GM19240 (cell line): ENCODE data around the gene PKP2.

ENCODE experiments used
- DNase-seq: peaks from one replicate; pipeline ENCODE4 v3.0.0; 2011; ENCODE audit warnings: low spot score; ENCODE audit not compliant: insufficient read length

Gene PKP2

DNA sequence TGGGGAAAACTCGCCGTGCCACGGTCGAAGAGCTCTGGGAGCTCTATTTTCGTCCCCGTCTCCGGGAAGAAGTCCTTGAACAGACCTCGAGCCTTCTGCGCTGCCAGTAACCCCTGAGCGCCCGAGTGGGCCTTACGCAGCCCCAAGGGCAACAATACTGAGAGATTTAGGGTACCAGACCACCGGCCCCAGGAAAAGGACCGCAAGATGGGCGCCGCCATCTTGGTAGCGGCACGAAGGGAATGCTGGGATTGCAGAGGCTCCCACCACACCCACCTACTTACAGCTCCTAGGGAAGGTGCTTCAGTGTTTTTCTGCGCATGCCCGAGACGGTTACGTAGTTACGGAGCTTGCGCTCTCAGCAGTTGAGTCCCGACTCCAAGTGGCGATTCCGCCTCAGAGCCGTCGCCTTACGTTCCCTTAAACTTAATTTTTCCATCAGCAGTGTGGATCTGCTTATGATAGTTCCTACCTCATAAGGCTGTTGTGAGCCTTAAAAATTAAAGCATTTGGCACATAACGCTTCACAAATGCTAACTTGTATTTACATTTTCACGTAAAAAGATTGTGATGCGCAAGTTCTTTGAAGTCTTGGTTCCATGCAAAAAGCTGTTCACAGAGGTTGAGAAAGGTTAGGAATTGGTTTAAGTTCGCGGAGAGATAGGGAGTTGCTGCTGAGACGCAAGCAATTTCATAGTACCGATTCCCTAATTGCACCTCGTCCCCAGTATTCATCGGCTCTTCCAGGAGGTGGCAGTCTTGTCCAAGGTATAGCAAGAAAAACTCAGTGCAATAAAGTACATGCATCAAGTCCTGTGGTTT lies 140.7 kb downstream of the PKP2 start, which contains the start of gene YARS2:
Gene YARS2 (minus strand): TSS at position 244 of the 822 bp plus-strand sequence. CDS start 23 bp downstream, at position 221.
- DNase-seq: peak; percentile 26

DNA sequence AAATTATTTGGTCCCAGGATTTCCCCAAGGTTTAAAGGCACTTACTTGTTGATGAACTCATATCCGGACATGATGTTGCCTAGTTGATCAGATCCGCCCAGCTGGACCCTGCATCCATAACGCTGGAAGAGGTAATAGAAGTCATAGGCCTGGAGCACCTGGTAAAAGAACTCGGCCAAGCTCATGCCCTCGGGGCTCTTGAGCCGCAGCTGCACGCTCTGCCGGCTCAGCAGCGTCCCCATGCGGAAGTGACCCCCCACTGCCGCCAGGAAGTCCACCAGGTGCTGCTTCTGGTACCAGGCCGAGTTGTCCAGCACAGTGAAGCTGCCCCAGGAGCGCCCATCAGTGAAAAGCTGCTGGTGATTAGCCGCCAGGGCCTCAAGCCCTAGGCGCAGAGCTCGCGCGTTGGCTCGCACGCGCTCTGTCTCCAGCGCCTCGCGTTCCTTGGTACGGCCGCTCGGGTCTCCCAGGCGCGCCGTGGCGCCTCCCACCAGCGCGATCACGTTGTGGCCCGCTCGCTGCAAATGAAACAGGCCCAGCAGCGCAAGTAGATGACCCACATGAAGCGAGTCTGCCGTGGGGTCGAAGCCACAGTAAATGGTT lies 141.4 kb downstream of the PKP2 start:
- no peak for DNase-seq

DNA sequence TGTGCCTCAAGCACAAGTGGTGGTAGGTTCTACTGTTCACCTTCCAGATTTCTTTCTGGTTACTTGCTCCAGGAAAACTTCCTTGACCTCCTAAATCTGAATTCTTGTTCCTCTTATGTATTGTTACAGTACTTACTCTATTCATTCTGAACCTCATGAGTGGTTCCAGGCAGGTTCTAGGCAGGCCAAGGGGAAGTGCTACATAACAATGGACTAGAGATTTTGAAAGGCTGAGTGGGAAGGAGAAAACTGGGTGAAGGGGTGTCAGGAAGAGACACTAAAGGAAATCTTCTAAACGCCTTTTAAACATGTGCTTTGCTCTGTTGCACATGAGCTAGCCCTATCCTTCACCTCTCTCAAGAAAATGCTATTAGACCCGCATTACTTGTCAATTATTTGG lies 142.5 kb downstream of the PKP2 start:
- no peak for DNase-seq

DNA sequence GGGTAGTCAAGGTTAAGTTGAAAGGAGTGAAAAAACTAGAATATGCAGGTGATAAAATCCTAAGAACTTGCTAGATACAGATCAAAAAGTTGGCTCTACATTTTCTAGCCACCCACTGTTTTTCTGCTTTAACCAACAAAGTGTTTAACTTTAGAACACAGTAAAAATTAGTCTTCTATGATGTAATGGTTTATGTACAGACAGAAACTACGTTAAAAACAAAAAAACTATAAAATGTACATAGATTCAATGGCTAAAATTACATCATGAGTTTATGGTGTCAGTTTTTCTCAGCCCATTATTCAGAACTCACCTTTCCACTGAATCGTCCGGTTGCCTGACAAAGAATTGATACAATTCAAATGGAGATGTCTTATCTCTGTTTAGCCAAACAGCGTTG lies 143.0 kb downstream of the PKP2 start:
- no peak for DNase-seq

DNA sequence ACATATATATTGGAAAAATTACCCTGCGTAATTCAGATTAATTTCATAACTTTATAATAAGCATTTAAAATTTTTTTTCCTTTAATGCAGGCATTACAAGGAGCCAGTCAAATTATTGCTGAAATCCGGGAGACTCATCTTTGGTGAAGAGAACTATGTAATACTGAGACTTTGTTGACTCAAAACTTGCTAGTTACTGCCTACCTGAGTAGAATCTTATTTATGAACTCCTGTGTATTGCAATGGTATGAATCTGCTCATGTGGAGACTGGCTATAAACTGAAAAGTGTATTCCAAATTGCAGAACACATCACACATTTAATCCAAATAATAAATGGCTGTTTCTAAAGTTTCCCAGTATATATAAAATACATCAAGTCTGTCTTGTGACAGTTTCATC lies 153.3 kb downstream of the PKP2 start:
- no peak for DNase-seq

DNA sequence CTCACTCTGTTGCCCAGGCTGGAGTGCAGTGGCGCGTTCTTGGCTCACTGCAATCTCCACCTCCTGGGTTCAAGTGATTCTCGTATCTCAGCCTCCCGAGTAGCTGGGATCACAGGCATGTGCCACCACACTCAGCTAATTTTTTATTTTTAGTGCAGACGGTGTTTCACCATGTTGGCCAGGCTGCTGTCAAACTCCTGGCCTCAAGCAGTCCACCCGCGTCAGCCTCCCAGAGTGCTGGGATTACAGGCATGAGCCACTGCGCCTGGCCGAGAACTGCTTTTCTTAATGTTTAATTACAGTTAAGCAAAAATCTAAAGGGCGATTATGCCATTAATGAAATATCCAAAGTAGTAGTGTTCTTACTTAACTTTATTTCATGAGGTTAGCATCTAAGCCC lies 154.4 kb downstream of the PKP2 start:
- no peak for DNase-seq
